NCI-H2171 treated with DMSO at 0.1 percent for 48 hours (cell line): ENCODE results near the gene GCNT1.
"Not testable (repeated sequence)": the region's sequence is repeated elsewhere in the genome, so short reads cannot be mapped to it uniquely, and the experiment has no call there.

Source experiments
- DNase-seq: peaks from one replicate; lab custom pipeline; 2025; lab: John Stamatoyannopoulos, UW

Gene GCNT1

GRCh38 chr9:76458903-76459693, at the start of gene GCNT1:
GCNT1 (plus strand) TSS chr9:76459182; CDS start chr9:76502382, 43,200 bp downstream.
- DNase-seq: peak; percentile 57

- no peak for DNase-seq
These were observed 46.3 kb upstream of the GCNT1 start for GRCh38 chr9:76412638-76413037.

GRCh38 chr9:76413658-76414057, 45.3 kb upstream of the GCNT1 start:
- no peak for DNase-seq

- DNase-seq: no peak
These were observed 44.3 kb upstream of the GCNT1 start for GRCh38 chr9:76414661-76415060.

- DNase-seq: no peak
These were observed 43.8 kb upstream of the GCNT1 start for GRCh38 chr9:76415154-76415553.

GRCh38 chr9:76415731-76416130, 43.3 kb upstream of the GCNT1 start:
- no peak for DNase-seq

GRCh38 chr9:76417394-76417793, 41.6 kb upstream of the GCNT1 start:
- no peak for DNase-seq

- DNase-seq: peak; percentile 9
These were observed 39.1 kb upstream of the GCNT1 start for GRCh38 chr9:76419782-76420380.

GRCh38 chr9:76423216-76424177, 35.5 kb upstream of the GCNT1 start:
- DNase-seq: no peak

GRCh38 chr9:76424491-76424890, 34.5 kb upstream of the GCNT1 start:
- DNase-seq: no peak

GRCh38 chr9:76425677-76426453, 33.1 kb upstream of the GCNT1 start:
- DNase-seq: no peak

GRCh38 chr9:76426807-76427419, 32.1 kb upstream of the GCNT1 start:
- peak; percentile 14 for DNase-seq

- DNase-seq: no peak
These were observed 27.4 kb upstream of the GCNT1 start for GRCh38 chr9:76431601-76432000.

- no peak for DNase-seq
These were observed 25.6 kb upstream of the GCNT1 start for GRCh38 chr9:76433406-76433805.

GRCh38 chr9:76433836-76434235, 25.1 kb upstream of the GCNT1 start:
- no peak for DNase-seq

GRCh38 chr9:76434897-76435296, 24.1 kb upstream of the GCNT1 start:
- not testable (repeated sequence) for DNase-seq

GRCh38 chr9:76437017-76437699, 21.8 kb upstream of the GCNT1 start:
- not testable (repeated sequence) for DNase-seq

- DNase-seq: no peak
These were observed 20.0 kb upstream of the GCNT1 start for GRCh38 chr9:76438841-76439588.

GRCh38 chr9:76441551-76442322, 17.2 kb upstream of the GCNT1 start:
- DNase-seq: no peak
